Ovary (tissue), 9 donors: ENCODE measurements around the gene ASMT. TPM values are rescaled to one million over a fixed set of nuclear protein-coding genes. Genes with fewer than 3 reads are reported as not detected.

Experiments
- DNase-seq, 5 donors: peaks; one replicate each; pipeline ENCODE4 v3.0.0-alpha.2; 2019 to 2020
- H3K27ac ChIP-seq, 2 donors: fragments of 200-600 bp; one replicate each; pipeline versions ENCODE4 v1.5.1 to v1.8.0; 2019 to 2022
- H3K27me3 ChIP-seq: fragments of 200-600 bp; one replicate; pipeline ENCODE4 v1.8.0; 2022
- H3K36me3 ChIP-seq: fragments of 200-600 bp; sonication (generic); one replicate; pipeline ENCODE4 v1.5.1; 2019
- H3K4me1 ChIP-seq: one replicate; pipeline ENCODE4 v1.8.1; 2013; ENCODE audit warnings: mild to moderate bottlenecking, moderate library complexity; ENCODE audit not compliant: insufficient read depth
- H3K4me3 ChIP-seq: fragments of 200-600 bp; sonication (generic); one replicate; pipeline ENCODE4 v1.5.1; 2017
- H3K9me3 ChIP-seq, 2 donors: fragments of 200-600 bp in 1 of 2; sonication (generic) in 1 of 2; one replicate each; pipeline versions ENCODE4 v1.5.1 to v1.8.1; 2013 to 2019; ENCODE audit warnings: mild to moderate bottlenecking in 1 of 2, moderate library complexity in 1 of 2
- EP300 ChIP-seq: sonication (generic); formaldehyde crosslinking; IDR thresholded peaks from one replicate; pipeline ENCODE4 v1.6.1; 2017; ENCODE audit warnings: antibody characterized with exemption
- POLR2A ChIP-seq: fragments of 450-650 bp; IDR thresholded peaks from one replicate; pipeline ENCODE4 v1.6.1; 2017; ENCODE audit warnings: antibody characterized with exemption, mild to moderate bottlenecking, moderate library complexity
- WGBS, 3 donors: extraction: QIAGEN DNeasy Blood & Tissue Kit in 1 of 3; methylation state at CpG; one replicate each; pipeline versions ENCODE4 v1.1.5 to v1.1.7; 2013 to 2017; 5-methylcytosine and 5-hydroxymethylcytosine counted together
- intact Hi-C, 4 donors: fragments of 100-400 bp; cut with DNase I; formaldehyde crosslinking; loops; one replicate each; pipeline versions ENCODE4 v1.11.0 to v1.15.1; 2022 to 2023
- polyA plus RNA-seq, 2 donors: library from polyadenylated mRNA; stranded (reverse); fragments of 200-250 nt in 1 of 2; fragments of 350-450 nt in 1 of 2; fragmentation: Illumina TruSeq in 1 of 2; extraction: RNeasy Lipid Tissue Mini Kit (QIAGEN cat#74804) in 1 of 2; gene quantifications; one replicate each; pipeline ENCODE4 v1.2.3, GENCODE V29; 2013 to 2014
- total RNA-seq, 7 donors: library from RNA; depleted of rRNA in 2 of 7; stranded (reverse); fragments of >200 nt in 2 of 7; fragmentation: NEBNext Ultra II Directional in 3 of 7; extraction: Animal tissue kit (Norgen Biotek cat#: 25700) in 3 of 7; gene quantifications; one replicate each; pipeline versions ENCODE4 v1.1.0 to v1.2.4, GENCODE V29; 2016 to 2023
- TF ChIP-seq, protein P1 (sequence below), 3 donors: fragments of 450-650 bp in 2 of 3; fragments of 200-600 bp in 1 of 3; IDR thresholded peaks; one replicate each; pipeline versions ENCODE4 v1.5.1 to v1.8.0; 2016 to 2022; ENCODE audit warnings: antibody characterized with exemption in 3 of 3, mild to moderate bottlenecking in 1 of 3
- donor health status: DM: no; HTN: no; CAD: no; lungs with moderate emphysema.
- donor health status: DM: no; HTN: no; CAD: no.
- donor health status: Bipolar disorder and iron deficiency.
- donor health status: DM: yes; HTN: yes; CAD: no.
- donor health status: DM: no; HTN: no; CAD: no.
- donor health status: DM: yes; HTN: yes; CAD: no.

ASMT gene
- total and polyA plus RNA-seq, 9 donors = 0.23 to 0.50 (median 0.38) TPM; not detected in 4

GRCh38 chrX:1592470-1593142, 22.3 kb upstream of the ASMT start:
- H3K36me3 ChIP-seq = peaks cover 3% of the 10 kb centered on the region
- peak overlapping the region; percentile 72 to 86 for H3K27ac ChIP-seq
- DNase-seq = peak in 4 of 5 donors; percentile 61 to 76 (median 70)
- WGBS, 3 donors = 0 to 2% (median 1%) methylated on average over 28 of the region's 28 CpGs
- H3K4me1 ChIP-seq = peaks cover 10% of the 10 kb centered on the region
- TF ChIP-seq EP300 (no peak), POLR2A (no peak)
- TF ChIP-seq, protein P1, sequence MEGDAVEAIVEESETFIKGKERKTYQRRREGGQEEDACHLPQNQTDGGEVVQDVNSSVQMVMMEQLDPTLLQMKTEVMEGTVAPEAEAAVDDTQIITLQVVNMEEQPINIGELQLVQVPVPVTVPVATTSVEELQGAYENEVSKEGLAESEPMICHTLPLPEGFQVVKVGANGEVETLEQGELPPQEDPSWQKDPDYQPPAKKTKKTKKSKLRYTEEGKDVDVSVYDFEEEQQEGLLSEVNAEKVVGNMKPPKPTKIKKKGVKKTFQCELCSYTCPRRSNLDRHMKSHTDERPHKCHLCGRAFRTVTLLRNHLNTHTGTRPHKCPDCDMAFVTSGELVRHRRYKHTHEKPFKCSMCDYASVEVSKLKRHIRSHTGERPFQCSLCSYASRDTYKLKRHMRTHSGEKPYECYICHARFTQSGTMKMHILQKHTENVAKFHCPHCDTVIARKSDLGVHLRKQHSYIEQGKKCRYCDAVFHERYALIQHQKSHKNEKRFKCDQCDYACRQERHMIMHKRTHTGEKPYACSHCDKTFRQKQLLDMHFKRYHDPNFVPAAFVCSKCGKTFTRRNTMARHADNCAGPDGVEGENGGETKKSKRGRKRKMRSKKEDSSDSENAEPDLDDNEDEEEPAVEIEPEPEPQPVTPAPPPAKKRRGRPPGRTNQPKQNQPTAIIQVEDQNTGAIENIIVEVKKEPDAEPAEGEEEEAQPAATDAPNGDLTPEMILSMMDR (IDR thresholded peaks at IDR 0.05) = no peak
- peak overlapping the region; percentile 72 for H3K4me3 ChIP-seq
- intact Hi-C loops = loop anchor here in 3 of 4 donors (5.0 to 10.0 kb wide), 3 partner anchors 138 to 1012 kb away; partner anchors contain the start of gene ASMTL (in 2 of the 3)
- no peaks in the 10 kb centered on the region for H3K27me3 ChIP-seq
- H3K9me3 ChIP-seq = no peaks in the 10 kb centered on the region

GRCh38 chrX:1593286-1594271, 21.3 kb upstream of the ASMT start:
- intact Hi-C loops = loop anchor here in 3 of 4 donors (5.0 to 10.0 kb wide), 3 partner anchors 139 to 1011 kb away; partner anchors contain the start of gene ASMTL (in 2 of the 3)

DNA sequence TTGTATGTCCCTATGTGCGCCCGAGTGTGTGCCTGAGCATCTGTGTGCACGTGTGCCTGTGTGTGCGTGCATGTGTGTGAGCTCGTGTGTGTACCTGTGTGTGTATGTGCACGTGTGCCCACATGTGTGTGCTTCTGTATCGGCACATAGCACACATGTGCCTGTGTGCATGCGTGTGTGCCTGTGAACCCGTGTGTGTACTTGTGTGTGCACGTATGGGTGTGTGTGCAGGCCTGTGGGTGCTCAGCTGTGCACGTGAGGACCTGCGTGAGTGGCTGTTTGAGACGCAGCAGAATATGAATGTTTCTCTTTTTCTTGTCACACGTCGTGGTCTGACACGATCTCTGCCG, 19.2 kb upstream of the ASMT start:
- 60 to 84% (median 63%) methylated on average over 17 of the region's 17 CpGs for WGBS, 3 donors
- no peaks in the 10 kb centered on the region for H3K27me3 ChIP-seq
- TF ChIP-seq POLR2A (no peak), EP300 (no peak)
- TF ChIP-seq, protein P1 (IDR thresholded peaks at IDR 0.05) = no peak
- H3K36me3 ChIP-seq = peaks cover 3% of the 10 kb centered on the region
- no peaks in the 10 kb centered on the region for H3K9me3 ChIP-seq
- intact Hi-C loops = loop anchor here in 2 of 4 donors (10.0 kb wide), 2 partner anchors 141 to 1009 kb away; partner anchors contain the start of gene ASMTL (in 1 of the 2)
- no peak overlapping the region for H3K27ac ChIP-seq
- H3K4me1 ChIP-seq = peaks cover 10% of the 10 kb centered on the region
- DNase-seq = peak in 1 of 5 donors; percentile 30
- no peak overlapping the region for H3K4me3 ChIP-seq

More at GRCh38 chrX:1593286-1594271, 21.3 kb upstream of the ASMT start:
- Histone ChIP-seq H3K4me3 (peak overlapping the region; percentile 72), H3K27ac (peak overlapping the region in 1 of 2 donors; percentile 86), H3K4me1 (peaks cover 10% of the 10 kb centered on the region), H3K36me3 (peaks cover 3% of the 10 kb centered on the region), H3K27me3 (no peaks in the 10 kb centered on the region), H3K9me3 (no peaks in the 10 kb centered on the region)
- 20 to 60% (median 28%) methylated on average over 60 of the region's 60 CpGs for WGBS, 3 donors
- TF ChIP-seq POLR2A (no peak), EP300 (no peak)
- TF ChIP-seq, protein P1 (IDR thresholded peaks at IDR 0.05) = no peak
- DNase-seq = peak in 4 of 5 donors; percentile 39 to 66 (median 54)

GRCh38 chrX:1596676-1597344, 18.0 kb upstream of the ASMT start:
- H3K27me3 ChIP-seq = no peaks in the 10 kb centered on the region
- peaks cover 10% of the 10 kb centered on the region for H3K4me1 ChIP-seq
- TF ChIP-seq EP300 = no peak
- TF ChIP-seq POLR2A = no peak
- TF ChIP-seq, protein P1 (IDR thresholded peaks at IDR 0.05) = no peak
- DNase-seq = peak in 1 of 5 donors; percentile 32
- WGBS, 3 donors = 38 to 69% (median 63%) methylated on average over 24 to 29 of the region's 30 CpGs
- H3K4me3 ChIP-seq = no peak overlapping the region
- H3K36me3 ChIP-seq = peaks cover 3% of the 10 kb centered on the region
- no peak overlapping the region for H3K27ac ChIP-seq
- H3K9me3 ChIP-seq = no peaks in the 10 kb centered on the region
- intact Hi-C loops = loop anchor here in 2 of 4 donors (10.0 kb wide), 2 partner anchors 142 to 1008 kb away; partner anchors contain the start of gene ASMTL (in 1 of the 2)
